WTC11 (cell line): ENCODE measurements around the gene BBS5. TPM values are rescaled to one million over a fixed set of nuclear protein-coding genes. Genes with fewer than 3 reads are reported as not detected.
"Not testable (repeated sequence)": the region's sequence is repeated elsewhere in the genome, so short reads cannot be mapped to it uniquely, and the experiment has no call there.

Experiments used
- ATAC-seq: fragments of 200-7000 bp; cut with Tn5 transposase; 2 replicates; pipeline ENCODE4 v1.10.0; 2021; ENCODE audit warnings: mild to moderate bottlenecking, moderate library complexity
- CTCF ChIA-PET: fragments of 300-600 bp; sonication (Branson Sonifier 250); formaldehyde crosslinking; loops from one replicate; lab custom pipeline; 2021; ENCODE audit warnings: antibody characterized with exemption; lab: Charles Lee
- POLR2A ChIA-PET: fragments of 350-600 bp; sonication (Branson Sonifier 250); formaldehyde crosslinking; loops from one replicate; lab custom pipeline; 2021; ENCODE audit warnings: antibody characterized with exemption; lab: Charles Lee
- DNase-seq: peaks from one replicate; pipeline ENCODE4 v3.0.0; 2021; ENCODE audit warnings: low spot score
- H3K27ac Mint-ChIP-seq: 2 replicates; pipeline ENCODE4 v1.8.0; 2021; ENCODE audit warnings: mixed read lengths
- H3K27me3 Mint-ChIP-seq: 2 replicates; pipeline ENCODE4 v1.8.0; 2021; ENCODE audit warnings: low read depth, mild to moderate bottlenecking, moderate library complexity, mixed read lengths
- H3K36me3 Mint-ChIP-seq: 2 replicates; pipeline ENCODE4 v1.8.0; 2021; ENCODE audit warnings: mixed read lengths
- H3K4me1 Mint-ChIP-seq: 2 replicates; pipeline ENCODE4 v1.8.0; 2022; ENCODE audit warnings: mixed read lengths
- H3K4me3 Mint-ChIP-seq: 2 replicates; pipeline ENCODE4 v1.8.0; 2021; ENCODE audit warnings: mild to moderate bottlenecking, moderate library complexity, mixed read lengths
- H3K9me3 Mint-ChIP-seq: 2 replicates; pipeline ENCODE4 v1.8.0; 2021; ENCODE audit warnings: mixed read lengths
- ATF3 ChIP-seq: sonication (generic); formaldehyde crosslinking; conservative IDR thresholded peaks from 2 replicates; pipeline ENCODE4 v1.8.1; 2022; ENCODE audit warnings: mild to moderate bottlenecking, missing genetic modification reagents
- E2F4 ChIP-seq: sonication (generic); formaldehyde crosslinking; IDR thresholded peaks from 2 replicates; pipeline ENCODE4 v1.8.1; 2022; ENCODE audit warnings: low read depth, mild to moderate bottlenecking, moderate library complexity, missing genetic modification reagents, borderline replicate concordance
- HMGXB4 ChIP-seq: sonication (generic); formaldehyde crosslinking; IDR thresholded peaks from 2 replicates; pipeline ENCODE4 v1.8.1; 2023; ENCODE audit warnings: mild to moderate bottlenecking, moderate library complexity, missing genetic modification reagents
- JUN ChIP-seq: sonication (generic); formaldehyde crosslinking; IDR thresholded peaks from 2 replicates; pipeline ENCODE4 v1.8.0; 2023; ENCODE audit warnings: mild to moderate bottlenecking, missing genetic modification reagents
- MAX ChIP-seq: sonication (generic); formaldehyde crosslinking; IDR thresholded peaks from 2 replicates; pipeline ENCODE4 v1.8.0; 2022; ENCODE audit warnings: mild to moderate bottlenecking, missing genetic modification reagents
- MLX ChIP-seq: sonication (generic); formaldehyde crosslinking; IDR thresholded peaks from 2 replicates; pipeline ENCODE4 v1.8.1; 2023; ENCODE audit warnings: mild to moderate bottlenecking, missing genetic modification reagents, moderate library complexity
- NFE2L1 ChIP-seq: sonication (generic); formaldehyde crosslinking; IDR thresholded peaks from 2 replicates; pipeline ENCODE4 v1.8.1; 2023; ENCODE audit warnings: missing genetic modification reagents
- NR2C2 ChIP-seq: sonication (generic); formaldehyde crosslinking; IDR thresholded peaks from 2 replicates; pipeline ENCODE4 v1.8.0; 2022; ENCODE audit warnings: mild to moderate bottlenecking, missing genetic modification reagents
- NR3C1 ChIP-seq: sonication (generic); formaldehyde crosslinking; conservative IDR thresholded peaks from 2 replicates; pipeline ENCODE4 v1.8.1; 2023; ENCODE audit warnings: low read depth, mild to moderate bottlenecking, missing genetic modification reagents
- RORB ChIP-seq: fragments of 250-450 bp; sonication (Bioruptor Pico); IDR thresholded peaks from 2 replicates; pipeline ENCODE4 v1.9.0; 2021; ENCODE audit warnings: mild to moderate bottlenecking
- SMAD4 ChIP-seq: sonication (generic); formaldehyde crosslinking; IDR thresholded peaks from 2 replicates; pipeline ENCODE4 v1.8.0; 2022; ENCODE audit warnings: mild to moderate bottlenecking, missing genetic modification reagents
- STAT6 ChIP-seq: sonication (generic); formaldehyde crosslinking; conservative IDR thresholded peaks from 2 replicates; pipeline ENCODE4 v1.8.1; 2023; ENCODE audit warnings: mild to moderate bottlenecking, low read depth, missing genetic modification reagents, moderate library complexity
- TCF7 ChIP-seq: sonication (generic); formaldehyde crosslinking; IDR thresholded peaks from 2 replicates; pipeline ENCODE4 v1.8.0; 2022; ENCODE audit warnings: mild to moderate bottlenecking, low read depth, missing genetic modification reagents, moderate library complexity
- TEAD4 ChIP-seq: sonication (generic); formaldehyde crosslinking; IDR thresholded peaks from 2 replicates; pipeline ENCODE4 v1.8.0; 2022; ENCODE audit warnings: mild to moderate bottlenecking, missing genetic modification reagents
- ZMAT4 ChIP-seq: fragments of 250-450 bp; sonication (Bioruptor Pico); IDR thresholded peaks from 2 replicates; pipeline ENCODE4 v1.9.0; 2021; ENCODE audit warnings: mild to moderate bottlenecking
- ZNF138 ChIP-seq: sonication (generic); formaldehyde crosslinking; conservative IDR thresholded peaks from 2 replicates; pipeline ENCODE4 v1.8.1; 2022; ENCODE audit warnings: mild to moderate bottlenecking, moderate library complexity, missing genetic modification reagents
- ZNF219 ChIP-seq: sonication (generic); formaldehyde crosslinking; IDR thresholded peaks from 2 replicates; pipeline ENCODE4 v1.8.0; 2023; ENCODE audit warnings: missing genetic modification reagents, mild to moderate bottlenecking, borderline replicate concordance
- ZNF232 ChIP-seq: sonication (generic); formaldehyde crosslinking; IDR thresholded peaks from 2 replicates; pipeline ENCODE4 v1.8.0; 2022; ENCODE audit warnings: mild to moderate bottlenecking, missing genetic modification reagents
- ZNF396 ChIP-seq: fragments of 250-450 bp; sonication (Bioruptor Pico); IDR thresholded peaks from 2 replicates; pipeline ENCODE4 v1.8.0; 2021; ENCODE audit warnings: mild to moderate bottlenecking, moderate library complexity, borderline replicate concordance
- ZNF416 ChIP-seq: fragments of 250-450 bp; sonication (Bioruptor Pico); IDR thresholded peaks from 2 replicates; pipeline ENCODE4 v1.9.0; 2021; ENCODE audit warnings: mild to moderate bottlenecking, inconsistent platforms
- ZNF423 ChIP-seq: fragments of 250-450 bp; sonication (Bioruptor Pico); IDR thresholded peaks from 2 replicates; pipeline ENCODE4 v2.1.2; 2022; ENCODE audit warnings: mild to moderate bottlenecking, moderate library complexity
- total RNA-seq: library from RNA; stranded (reverse); gene quantifications from 3 replicates; pipeline ENCODE4 v1.2.3, GENCODE V29; 2021

Gene BBS5
- total RNA-seq, 1 experiment from 2014 or later = 0.90 TPM

- TF ChIP-seq MLX (no peak), RORB (CRISPR knock-in tag) (no peak), ATF3 (no peak)
Observed at GRCh38 chr2:169452080-169452479, 27.2 kb upstream of the BBS5 start (continued).

- H3K4me3 Mint-ChIP-seq, H3K27ac Mint-ChIP-seq, POLR2A ChIA-PET, H3K27me3 Mint-ChIP-seq, ATAC-seq, H3K4me1 Mint-ChIP-seq, DNase-seq: not testable (repeated sequence)
- CTCF ChIA-PET = interaction anchor here (0.7 to 1.7 kb wide), 5 partner anchors 10 to 337 kb away, joined by 3 to 6 read pairs (median 4); no protein-coding TSS in a partner anchor
- H3K36me3 Mint-ChIP-seq = peaks cover 12% of the 10 kb centered on the region
- H3K9me3 Mint-ChIP-seq = peaks cover 16% of the 10 kb centered on the region
Observed at GRCh38 chr2:169453044-169453443, 26.2 kb upstream of the BBS5 start.

GRCh38 chr2:169461143-169461542 lies 18.2 kb upstream of the BBS5 start:
- H3K27ac Mint-ChIP-seq = no peak overlapping the region
- no peak overlapping the region for H3K4me3 Mint-ChIP-seq
- ChIA-PET CTCF (interaction anchor here (1.1 kb wide), 1 partner anchor 10 kb away, joined by 3 read pairs; no protein-coding TSS in a partner anchor), POLR2A (no interaction called here)
- DNase-seq (no peak), ATAC-seq (no peak)
- no peaks in the 10 kb centered on the region for H3K4me1 Mint-ChIP-seq
- peaks cover 13% of the 10 kb centered on the region for H3K9me3 Mint-ChIP-seq
- H3K36me3 Mint-ChIP-seq = no peaks in the 10 kb centered on the region
- H3K27me3 Mint-ChIP-seq = peaks cover 2% of the 10 kb centered on the region; the same call in 1 of the 2 replicates
- TF ChIP-seq SMAD4 (no peak), NR3C1 (no peak), ZNF232 (CRISPR knock-in tag) (no peak), STAT6 (no peak)
- TF ChIP-seq, all 79 proteins: peak for 0

GRCh38 chr2:169462896-169463695 lies 16.2 kb upstream of the BBS5 start:
- H3K36me3 Mint-ChIP-seq = no peaks in the 10 kb centered on the region
- no peak for ATAC-seq
- no peak for TF ChIP-seq MAX
- TF ChIP-seq TEAD4 (CRISPR knock-in tag) = no peak
- TF ChIP-seq SMAD4 = no peak
- no peak for TF ChIP-seq NR2C2
- no peak for TF ChIP-seq HMGXB4 (CRISPR knock-in tag)
- TF ChIP-seq ZNF138 = no peak
- TF ChIP-seq E2F4 (CRISPR knock-in tag) = no peak
- no peak for TF ChIP-seq JUN (CRISPR knock-in tag)
- TF ChIP-seq ZNF416 (CRISPR knock-in tag) = no peak
- TF ChIP-seq NR3C1 = no peak
- TF ChIP-seq NFE2L1 (CRISPR knock-in tag) = no peak
- TF ChIP-seq ZNF219 (CRISPR knock-in tag) = no peak
- TF ChIP-seq ZNF423 (CRISPR knock-in tag) = no peak
- no peak for TF ChIP-seq TCF7 (CRISPR knock-in tag)
- no peak for TF ChIP-seq ZMAT4 (CRISPR knock-in tag)
- no peak for TF ChIP-seq ZNF396 (CRISPR knock-in tag)
- TF ChIP-seq, all 79 proteins: peak for 0
- Mint-ChIP-seq H3K4me1 (no peaks in the 10 kb centered on the region), H3K27ac (no peak overlapping the region), H3K9me3 (peaks cover 8% of the 10 kb centered on the region; the same call in 1 of the 2 replicates), H3K27me3 (0 out of 2 replicates have a peak, but pooled peaks cover 2% of the 10 kb centered on the region), H3K4me3 (no peak overlapping the region)
- CTCF ChIA-PET = interaction anchor here (0.9 to 1.3 kb wide), 2 partner anchors 10 to 16 kb away, joined by 4 read pairs; partner anchors contain the start of gene BBS5
- no peak for DNase-seq
- POLR2A ChIA-PET = no interaction called here
